GF-D8 (cell line): ENCODE measurements around the gene LKAAEAR1.
A peak's percentile ranks its signal among the peaks of the same experiment; 100 is the strongest.
"Not testable (repeated sequence)": the region's sequence is repeated elsewhere in the genome, so short reads cannot be mapped to it uniquely, and the experiment has no call there.

Source experiments
- DNase-seq: peaks from one replicate; lab custom pipeline; 2025; lab: John Stamatoyannopoulos, UW

LKAAEAR1 gene

GRCh38 chr20:64098471-64099013 lies 14.3 kb upstream of the LKAAEAR1 start:
- DNase-seq = no peak

- no peak for DNase-seq
These were observed 12.3 kb upstream of the LKAAEAR1 start for GRCh38 chr20:64096535-64096934.

GRCh38 chr20:64095927-64096326 lies 11.7 kb upstream of the LKAAEAR1 start:
- DNase-seq = no peak

- DNase-seq = no peak
These were observed 11.3 kb upstream of the LKAAEAR1 start for GRCh38 chr20:64095455-64095854.

- DNase-seq = no peak
These were observed 8.9 kb upstream of the LKAAEAR1 start for GRCh38 chr20:64093013-64093503.

- DNase-seq = no peak
These were observed 8.2 kb upstream of the LKAAEAR1 start for GRCh38 chr20:64092258-64093012.

GRCh38 chr20:64091770-64092169 lies 7.6 kb upstream of the LKAAEAR1 start:
- no peak for DNase-seq

- DNase-seq = no peak
These were observed 7.1 kb upstream of the LKAAEAR1 start for GRCh38 chr20:64091340-64091739.

GRCh38 chr20:64090165-64090564 lies 6.0 kb upstream of the LKAAEAR1 start:
- DNase-seq = no peak

GRCh38 chr20:64088586-64088985 lies 4.4 kb upstream of the LKAAEAR1 start:
- not testable (repeated sequence) for DNase-seq

- not testable (repeated sequence) for DNase-seq
These were observed 3.1 kb upstream of the LKAAEAR1 start for GRCh38 chr20:64087226-64087825.

- DNase-seq = no peak
These were observed 2.6 kb upstream of the LKAAEAR1 start for GRCh38 chr20:64086801-64087200.

- no peak for DNase-seq
These were observed 521 bp upstream of the LKAAEAR1 start for GRCh38 chr20:64084685-64085152.

- peak; percentile 46 for DNase-seq
These were observed 807 bp downstream of the LKAAEAR1 start for GRCh38 chr20:64083378-64083803.

GRCh38 chr20:64082820-64083377 lies 1.3 kb downstream of the LKAAEAR1 start:
- no peak for DNase-seq

GRCh38 chr20:64082126-64082731 lies 2.0 kb downstream of the LKAAEAR1 start:
- DNase-seq = peak; percentile 53

- DNase-seq = no peak
These were observed 2.6 kb downstream of the LKAAEAR1 start for GRCh38 chr20:64081624-64081964.

- no peak for DNase-seq
These were observed 3.2 kb downstream of the LKAAEAR1 start for GRCh38 chr20:64080813-64081623.

GRCh38 chr20:64080013-64080812 lies 4.0 kb downstream of the LKAAEAR1 start, which contains the start of gene OPRL1:
TSS of gene OPRL1 (plus strand) at chr20:64080082. CDS start at chr20:64092721, 12,639 bp downstream.
- peak; percentile 52 for DNase-seq

GRCh38 chr20:64079273-64080012 lies 4.8 kb downstream of the LKAAEAR1 start, which contains the start of gene RGS19:
TSS of gene RGS19 (minus strand) at chr20:64079518. CDS start at chr20:64076886, 2,632 bp downstream.
- DNase-seq = peak; percentile 91
